HG03097 (cell line): ENCODE data around the gene VASN.
A peak's percentile ranks its signal among the peaks of the same experiment; 100 is the strongest.

ENCODE experiments used
- ATAC-seq: cut with Tn5 transposase; IDR thresholded peaks from one replicate; pipeline ENCODE4 v1.9.1; 2021; ENCODE audit not compliant: unreplicated experiment, low FRiP score

Gene VASN

DNA sequence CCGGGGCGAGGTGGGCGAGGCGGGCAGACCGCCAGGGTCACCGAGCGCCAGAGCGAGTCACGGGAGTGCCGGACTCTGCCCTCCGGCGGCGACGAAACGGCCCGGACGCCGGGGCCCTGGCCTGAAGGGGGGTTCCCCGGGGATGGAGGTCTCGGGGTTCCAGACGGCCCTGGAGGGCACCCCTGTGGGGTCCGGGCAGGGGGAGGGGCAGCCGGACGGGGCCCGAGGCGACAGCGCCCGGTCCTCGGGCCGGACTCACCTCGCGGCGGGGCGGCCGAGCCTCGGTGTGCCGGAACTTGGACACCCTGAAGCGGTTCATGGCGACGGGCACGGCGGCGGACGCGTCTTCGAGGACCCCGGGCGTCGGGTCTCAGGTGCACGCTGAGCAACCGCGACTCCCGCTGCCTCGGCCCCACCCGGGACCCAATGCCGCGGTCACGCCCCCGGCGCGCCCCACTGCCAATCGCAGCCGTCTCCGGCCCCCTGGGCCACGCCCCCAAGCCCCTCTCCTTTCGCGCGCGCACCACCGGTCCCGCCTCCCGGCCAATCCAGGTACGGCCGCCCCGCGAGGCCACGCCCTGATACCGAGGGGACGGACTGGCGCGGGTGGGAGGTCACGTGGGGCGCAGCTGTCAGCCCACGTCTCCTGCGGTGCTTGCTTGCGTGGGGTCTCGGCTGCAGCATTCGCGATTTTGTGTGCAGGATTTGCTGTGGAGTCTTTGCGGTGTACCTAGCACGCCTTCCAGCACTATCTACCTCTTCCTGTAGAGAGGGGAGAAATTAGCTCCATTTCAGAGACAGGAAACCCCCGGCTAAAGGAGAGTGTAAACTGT, 44.8 kb downstream of the VASN start, which contains the start of gene CORO7:
TSS of gene CORO7 (minus strand) at position 397 of the 833 bp plus-strand sequence. CDS start at position 319, 78 bp downstream.
- peak; percentile 52 for ATAC-seq

DNA sequence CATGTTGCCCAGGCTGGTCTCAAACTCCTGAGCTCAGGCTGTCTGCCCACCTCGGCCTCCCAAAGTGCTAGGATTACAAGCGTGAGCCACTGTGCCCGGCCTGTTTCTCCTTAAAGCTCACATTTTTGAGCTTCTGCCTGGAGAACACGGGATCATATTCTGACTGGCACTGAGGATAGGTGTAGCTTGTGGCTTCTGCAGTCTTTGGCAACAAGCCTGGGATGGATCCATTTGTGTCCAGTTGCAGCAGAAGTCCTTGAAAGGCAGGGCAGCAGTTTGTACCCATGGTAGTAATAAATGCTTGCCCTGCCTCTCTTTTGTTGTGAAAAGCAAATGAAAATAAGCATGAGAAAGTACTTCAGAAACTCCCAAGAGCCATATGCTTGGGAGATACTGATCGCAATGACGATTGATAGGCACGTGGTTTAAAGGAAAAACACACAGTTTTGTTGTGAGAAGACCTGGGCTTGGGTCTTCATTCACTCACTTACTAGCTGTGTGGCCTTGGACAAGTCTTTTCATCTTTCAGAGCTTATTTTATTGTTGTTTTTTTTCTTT, 47.8 kb downstream of the VASN start:
- no peak for ATAC-seq

- ATAC-seq: no peak
Measured at GRCh38 chr16:4420505-4421105, 49.0 kb downstream of the VASN start.

DNA sequence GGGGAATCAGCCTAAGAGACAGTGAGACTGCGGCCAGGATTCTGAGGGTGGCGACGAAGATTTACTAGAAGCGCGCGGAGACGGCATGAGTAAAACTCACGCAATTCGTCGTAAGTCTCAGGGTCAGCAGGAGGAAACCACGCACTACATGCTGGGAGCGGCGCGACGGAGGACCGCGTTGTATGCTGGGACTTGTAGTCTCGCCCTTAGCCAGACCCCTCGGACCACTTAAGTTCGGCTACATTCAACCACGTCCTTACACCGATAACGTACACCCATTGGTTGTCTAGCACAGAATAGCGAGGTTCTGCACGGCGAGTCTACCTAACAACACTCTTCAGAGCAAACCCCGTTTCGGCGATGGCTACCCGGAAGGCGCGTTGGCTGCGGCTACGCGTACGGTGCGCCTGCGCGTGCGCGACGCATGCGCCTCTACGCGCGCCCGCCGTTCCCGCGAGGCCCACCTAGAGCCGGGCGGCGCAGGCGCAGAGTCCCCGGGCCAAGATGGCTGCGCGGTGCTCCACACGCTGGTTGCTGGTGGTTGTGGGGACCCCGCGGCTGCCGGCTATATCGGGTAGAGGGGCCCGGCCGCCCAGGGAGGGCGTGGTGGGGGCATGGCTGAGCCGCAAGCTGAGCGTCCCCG, 53.9 kb downstream of the VASN start, which contains the start of gene DNAJA3:
TSS of gene DNAJA3 (plus strand) at position 491 of the 643 bp plus-strand sequence. CDS start at position 505, 14 bp downstream.
- peak; percentile 83 for ATAC-seq

- ATAC-seq: peak; percentile 31
Measured at GRCh38 chr16:4426021-4426684, 54.5 kb downstream of the VASN start.

GRCh38 chr16:4426722-4427372, 55.2 kb downstream of the VASN start:
- no peak for ATAC-seq

GRCh38 chr16:4428500-4428899, 56.9 kb downstream of the VASN start:
- no peak for ATAC-seq

- no peak for ATAC-seq
Measured at GRCh38 chr16:4431023-4431422, 59.4 kb downstream of the VASN start.
